Common myeloid progenitor, CD34-positive (primary cell): ENCODE data around the gene PRPF18.

ENCODE experiments used
- CTCF ChIA-PET: fragments of 350-600 bp; sonication (Branson Sonifier 250); formaldehyde crosslinking; loops from one replicate; lab custom pipeline; 2021; ENCODE audit warnings: antibody characterized with exemption; lab: Charles Lee
- POLR2A ChIA-PET: fragments of 350-600 bp; sonication (Branson Sonifier 250); formaldehyde crosslinking; loops from one replicate; lab custom pipeline; 2021; ENCODE audit warnings: antibody characterized with exemption; lab: Charles Lee
- DNase-seq, 3 donors: peaks; one replicate each; pipeline versions ENCODE4 v3.0.0 to v3.0.0-alpha.2; 2013
- H3K27ac ChIP-seq, 2 experiments: 1 replicate in 1 of 2; 2 replicates in 1 of 2; pipeline ENCODE4 v1.7.0; 2013; ENCODE audit warnings: inconsistent platforms in 2 of 2, low read length in 2 of 2, mild to moderate bottlenecking in 2 of 2, low read depth in 1 of 2, moderate library complexity in 1 of 2; ENCODE audit not compliant: severe bottlenecking in 2 of 2, insufficient read depth in 1 of 2, poor library complexity in 1 of 2
- H3K27me3 ChIP-seq, 5 experiments: replicated peaks in 2 of 5; 1 replicate in 3 of 5; 2 replicates in 2 of 5; pipeline versions ENCODE4 v1.6.1 to v1.7.0; 2013; ENCODE audit warnings: low read length in 4 of 5, mild to moderate bottlenecking in 2 of 5, moderate library complexity in 2 of 5, inconsistent platforms in 1 of 5; ENCODE audit not compliant: insufficient read depth in 5 of 5, control insufficient read depth in 4 of 5
- H3K36me3 ChIP-seq, 4 experiments: 1 replicate in 2 of 4; 2 replicates in 2 of 4; pipeline versions ENCODE4 v1.6.1 to v1.7.0; 2013; ENCODE audit warnings: low read length in 3 of 4, control low read depth in 1 of 4, mild to moderate bottlenecking in 1 of 4; ENCODE audit not compliant: control insufficient read depth in 4 of 4, insufficient read depth in 4 of 4
- H3K4me1 ChIP-seq, 4 experiments: 1 replicate in 3 of 4; 2 replicates in 1 of 4; pipeline versions ENCODE4 v1.6.1 to v1.7.1; 2013; ENCODE audit warnings: low read length in 3 of 4, mild to moderate bottlenecking in 3 of 4, control low read depth in 1 of 4, inconsistent platforms in 1 of 4, moderate library complexity in 1 of 4; ENCODE audit not compliant: control insufficient read depth in 4 of 4, insufficient read depth in 4 of 4; ENCODE audit errors: control extremely low read depth in 1 of 4
- H3K4me3 ChIP-seq, 7 experiments: 1 replicate in 4 of 7; 2 replicates in 3 of 7; pipeline versions ENCODE4 v1.5.1 to v1.7.0; 2013; ENCODE audit warnings: mild to moderate bottlenecking in 7 of 7, low read length in 6 of 7, moderate library complexity in 6 of 7, inconsistent platforms in 2 of 7, low read depth in 2 of 7, control low read depth in 1 of 7; ENCODE audit not compliant: insufficient read depth in 4 of 7, control insufficient read depth in 1 of 7; ENCODE audit errors: extremely low read depth in 1 of 7
- H3K9me3 ChIP-seq, 5 experiments: 1 replicate in 4 of 5; 2 replicates in 1 of 5; pipeline versions ENCODE4 v1.6.1 to v1.7.1; 2013; ENCODE audit warnings: low read length in 4 of 5, mild to moderate bottlenecking in 2 of 5, inconsistent platforms in 1 of 5, low read depth in 1 of 5, moderate library complexity in 1 of 5; ENCODE audit not compliant: control insufficient read depth in 4 of 5, insufficient read depth in 2 of 5; ENCODE audit errors: control extremely low read depth in 1 of 5
- WGBS: methylation state at CpG from one replicate; pipeline ENCODE4 v1.1.5; 2013; ENCODE audit not compliant: insufficient coverage; 5-methylcytosine and 5-hydroxymethylcytosine counted together

PRPF18 gene

GRCh38 chr10:13560597-13560996 lies 26.2 kb upstream of the PRPF18 start:
- no peaks in the 10 kb centered on the region for H3K36me3 ChIP-seq
- peaks cover 0 to 2% (median 0%) of the 10 kb centered on the region in 5 experiments for H3K9me3 ChIP-seq
- ChIA-PET CTCF (interaction anchor here (0.6 to 1.1 kb wide), 3 partner anchors 16 to 43 kb away, joined by 3 read pairs; no protein-coding TSS in a partner anchor), POLR2A (no interaction called here)
- no peaks in the 10 kb centered on the region for H3K27me3 ChIP-seq
- H3K4me3 ChIP-seq: no peak overlapping the region
- H3K27ac ChIP-seq: no peak overlapping the region
- H3K4me1 ChIP-seq: peaks cover 7 to 10% (median 9%) of the 10 kb centered on the region in 4 experiments
- DNase-seq: no peak

- WGBS: 98% methylated on average over 8 of the region's 11 CpGs
- no peaks in the 10 kb centered on the region for H3K4me1 ChIP-seq
- no peak for DNase-seq
- H3K9me3 ChIP-seq: no peaks in the 10 kb centered on the region
- H3K27me3 ChIP-seq: no peaks in the 10 kb centered on the region
- CTCF ChIA-PET: no interaction called here
- POLR2A ChIA-PET: interaction anchor here (0.7 kb wide), 1 partner anchor 20 kb away, joined by 3 read pairs; no protein-coding TSS in a partner anchor
- H3K4me3 ChIP-seq: no peak overlapping the region
- no peaks in the 10 kb centered on the region for H3K36me3 ChIP-seq
- no peak overlapping the region for H3K27ac ChIP-seq
Measured at GRCh38 chr10:13563481-13564445, 23.0 kb upstream of the PRPF18 start.

- H3K27ac ChIP-seq: no peak overlapping the region
Measured at GRCh38 chr10:13564576-13564975, 22.2 kb upstream of the PRPF18 start.

GRCh38 chr10:13567030-13567429 lies 19.7 kb upstream of the PRPF18 start:
- whole genome bisulfite sequencing: no CpG with 5 or more reads among the region's 1 CpG
- no peaks in the 10 kb centered on the region for H3K9me3 ChIP-seq
- no peak overlapping the region for H3K27ac ChIP-seq
- no peaks in the 10 kb centered on the region for H3K4me1 ChIP-seq
- CTCF ChIA-PET: interaction anchor here (1.0 kb wide), 1 partner anchor 13 kb away, joined by 3 read pairs; no protein-coding TSS in a partner anchor
- DNase-seq: peak in 2 of 3 donors; percentile 16 to 17
- H3K27me3 ChIP-seq: no peaks in the 10 kb centered on the region
- POLR2A ChIA-PET: no interaction called here
- H3K4me3 ChIP-seq: no peak overlapping the region
- H3K36me3 ChIP-seq: no peaks in the 10 kb centered on the region

More at GRCh38 chr10:13564576-13564975, 22.2 kb upstream of the PRPF18 start:
- H3K9me3 ChIP-seq: no peaks in the 10 kb centered on the region
- H3K27me3 ChIP-seq: no peaks in the 10 kb centered on the region
- CTCF ChIA-PET: no interaction called here
- WGBS: 100% methylated on average over 3 of the region's 3 CpGs
- DNase-seq: no peak
- H3K4me1 ChIP-seq: no peaks in the 10 kb centered on the region
- no peak overlapping the region for H3K4me3 ChIP-seq
- POLR2A ChIA-PET: no interaction called here
- no peaks in the 10 kb centered on the region for H3K36me3 ChIP-seq

- H3K9me3 ChIP-seq: peaks cover 0 to 3% (median 0%) of the 10 kb centered on the region in 5 experiments
- POLR2A ChIA-PET: no interaction called here
- H3K4me3 ChIP-seq: no peak overlapping the region
- 100% methylated on average over 1 of the region's 5 CpGs for WGBS
- no peaks in the 10 kb centered on the region for H3K36me3 ChIP-seq
- CTCF ChIA-PET: no interaction called here
- no peaks in the 10 kb centered on the region for H3K27me3 ChIP-seq
- DNase-seq: no peak
- no peak overlapping the region for H3K27ac ChIP-seq
- H3K4me1 ChIP-seq: no peaks in the 10 kb centered on the region
Measured at GRCh38 chr10:13571541-13571940, 15.2 kb upstream of the PRPF18 start.

GRCh38 chr10:13573960-13574359 lies 12.8 kb upstream of the PRPF18 start:
- no peak for DNase-seq
- 100% methylated on average over 2 of the region's 4 CpGs for WGBS
- POLR2A ChIA-PET: no interaction called here
- H3K27me3 ChIP-seq: no peaks in the 10 kb centered on the region
- H3K4me1 ChIP-seq: no peaks in the 10 kb centered on the region
- H3K27ac ChIP-seq: no peak overlapping the region
- CTCF ChIA-PET: no interaction called here
- no peak overlapping the region for H3K4me3 ChIP-seq
- H3K36me3 ChIP-seq: no peaks in the 10 kb centered on the region
- H3K9me3 ChIP-seq: peaks cover 0 to 3% (median 0%) of the 10 kb centered on the region in 5 experiments

- Histone ChIP-seq H3K27me3 (peaks cover 0 to 10% (median 3%) of the 10 kb centered on the region in 5 experiments), H3K4me3 (no peak overlapping the region), H3K36me3 (no peaks in the 10 kb centered on the region), H3K4me1 (peaks cover 2 to 13% (median 7%) of the 10 kb centered on the region in 4 experiments), H3K9me3 (no peaks in the 10 kb centered on the region), H3K27ac (no peak overlapping the region)
- CTCF ChIA-PET: interaction anchor here (1.0 to 1.2 kb wide), 2 partner anchors 49 to 50 kb away, joined by 3 to 5 read pairs; no protein-coding TSS in a partner anchor
- 96% methylated on average over 4 of the region's 6 CpGs for WGBS
- POLR2A ChIA-PET: no interaction called here
- no peak for DNase-seq
Measured at GRCh38 chr10:13585195-13585751, 1.5 kb upstream of the PRPF18 start.
